PC-9 (cell line): Measurements from ENCODE around the gene ANKRD13A. TPM values are rescaled to one million over a fixed set of nuclear protein-coding genes. Genes with fewer than 3 reads are reported as not detected.

ENCODE experiments used
- BruUV-seq: library from RNA; stranded (reverse); fragments of 400-500 nt; replicated peaks from 2 replicates; lab custom pipeline; 2021; lab: Mats Ljungman, UMichigan
- CTCF ChIA-PET: fragments of 300-600 bp; sonication (Branson Sonifier 250); formaldehyde crosslinking; loops from one replicate; lab custom pipeline; 2022; ENCODE audit warnings: antibody characterized with exemption; lab: Charles Lee
- POLR2A ChIA-PET: fragments of 300-600 bp; sonication (Branson Sonifier 250); formaldehyde crosslinking; loops from one replicate; lab custom pipeline; 2022; ENCODE audit warnings: antibody characterized with exemption; ENCODE audit not compliant: unreplicated experiment; lab: Charles Lee
- DNase-seq, 2 experiments: peaks; one replicate each; pipeline versions ENCODE4 v3.0.0 to v3.0.0-alpha.2; 2015 to 2022; ENCODE audit warnings: mixed read lengths in 1 of 2
- H2AFZ ChIP-seq: fragments of 200-600 bp; sonication (generic); 2 replicates; pipeline ENCODE4 v1.8.1; 2017; ENCODE audit warnings: antibody characterized with exemption
- H3F3A ChIP-seq: fragments of 200-600 bp; sonication (generic); 2 replicates; pipeline ENCODE4 v1.8.1; 2017; ENCODE audit warnings: antibody characterized with exemption, mild to moderate bottlenecking, low read depth; ENCODE audit not compliant: insufficient read depth
- H3K27ac ChIP-seq: fragments of 200-600 bp; sonication (generic); 2 replicates; pipeline ENCODE4 v1.6.1; 2016; ENCODE audit warnings: mixed run types
- H3K27me3 ChIP-seq: fragments of 200-600 bp; sonication (generic); 2 replicates; pipeline ENCODE4 v1.6.1; 2016; ENCODE audit warnings: low read depth, mixed run types; ENCODE audit not compliant: insufficient read depth
- H3K36me3 ChIP-seq: fragments of 200-600 bp; sonication (generic); 2 replicates; pipeline ENCODE4 v1.6.1; 2016; ENCODE audit warnings: low read depth, mixed run types
- H3K4me1 ChIP-seq: fragments of 200-600 bp; sonication (generic); replicated peaks from 2 replicates; pipeline ENCODE4 v1.6.1; 2016; ENCODE audit warnings: mixed run types; ENCODE audit not compliant: insufficient read depth
- H3K4me2 ChIP-seq: fragments of 200-600 bp; sonication (generic); 2 replicates; pipeline ENCODE4 v1.6.1; 2017; ENCODE audit warnings: mixed run types
- H3K4me3 ChIP-seq: fragments of 200-600 bp; sonication (generic); 2 replicates; pipeline ENCODE4 v1.6.1; 2016; ENCODE audit warnings: mixed run types
- H3K79me2 ChIP-seq: fragments of 200-600 bp; sonication (generic); 2 replicates; pipeline ENCODE4 v1.6.1; 2017; ENCODE audit warnings: low read depth, mixed run types
- H3K9me2 ChIP-seq: fragments of 200-600 bp; sonication (generic); 2 replicates; pipeline ENCODE4 v1.8.1; 2017; ENCODE audit warnings: mild to moderate bottlenecking; ENCODE audit not compliant: insufficient read depth
- H3K9me3 ChIP-seq: fragments of 200-600 bp; sonication (generic); 2 replicates; pipeline ENCODE4 v1.8.1; 2016; ENCODE audit warnings: low read depth; ENCODE audit not compliant: insufficient read depth
- H4K20me1 ChIP-seq: fragments of 200-600 bp; sonication (generic); 2 replicates; pipeline ENCODE4 v1.8.1; 2017; ENCODE audit not compliant: insufficient read depth
- EZH2 ChIP-seq: fragments of 200-600 bp; sonication (generic); IDR thresholded peaks from 2 replicates; pipeline ENCODE4 v1.8.0; 2017; ENCODE audit warnings: antibody characterized with exemption, low read depth
- intact Hi-C: fragments of 100-400 bp; cut with micrococcal nuclease; formaldehyde crosslinking; loops from one replicate; pipeline ENCODE4 v1.10.0; 2022; ENCODE audit not compliant: unreplicated experiment
- total RNA-seq: library from RNA; stranded (reverse); gene quantifications from 2 replicates; pipeline ENCODE4 v1.2.3, GENCODE V29; 2021
- TF ChIP-seq, protein P1 (sequence below): fragments of 200-600 bp; sonication (generic); conservative IDR thresholded peaks from 2 replicates; pipeline ENCODE4 v1.6.1; 2017; ENCODE audit warnings: mixed run types, antibody characterized with exemption, mild to moderate bottlenecking, moderate library complexity

Gene ANKRD13A
- total RNA-seq, 1 experiment from 2014 or later, result 66.9 TPM

DNA sequence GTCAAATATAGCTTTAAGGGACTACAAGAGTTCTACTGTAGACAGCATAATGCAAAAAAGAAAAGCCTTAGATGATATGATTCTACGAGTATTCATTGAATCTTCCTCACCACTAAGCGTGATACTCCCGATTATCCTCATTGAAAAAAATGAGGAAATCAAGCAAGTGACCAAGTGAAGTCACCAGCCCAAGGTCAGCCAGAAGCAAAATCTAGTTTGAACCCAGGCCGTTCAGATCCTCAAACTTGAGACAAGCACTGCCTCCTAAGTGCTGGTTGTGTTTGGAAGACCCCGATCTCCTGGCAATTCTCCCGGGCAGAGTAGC is 3.9 kb upstream of the ANKRD13A start:
- CTCF ChIA-PET, result interaction anchor here (0.6 to 2.2 kb wide), 2 partner anchors 43 to 155 kb away, joined by 3 to 5 read pairs; no protein-coding TSS in a partner anchor
- TF ChIP-seq, protein P1, sequence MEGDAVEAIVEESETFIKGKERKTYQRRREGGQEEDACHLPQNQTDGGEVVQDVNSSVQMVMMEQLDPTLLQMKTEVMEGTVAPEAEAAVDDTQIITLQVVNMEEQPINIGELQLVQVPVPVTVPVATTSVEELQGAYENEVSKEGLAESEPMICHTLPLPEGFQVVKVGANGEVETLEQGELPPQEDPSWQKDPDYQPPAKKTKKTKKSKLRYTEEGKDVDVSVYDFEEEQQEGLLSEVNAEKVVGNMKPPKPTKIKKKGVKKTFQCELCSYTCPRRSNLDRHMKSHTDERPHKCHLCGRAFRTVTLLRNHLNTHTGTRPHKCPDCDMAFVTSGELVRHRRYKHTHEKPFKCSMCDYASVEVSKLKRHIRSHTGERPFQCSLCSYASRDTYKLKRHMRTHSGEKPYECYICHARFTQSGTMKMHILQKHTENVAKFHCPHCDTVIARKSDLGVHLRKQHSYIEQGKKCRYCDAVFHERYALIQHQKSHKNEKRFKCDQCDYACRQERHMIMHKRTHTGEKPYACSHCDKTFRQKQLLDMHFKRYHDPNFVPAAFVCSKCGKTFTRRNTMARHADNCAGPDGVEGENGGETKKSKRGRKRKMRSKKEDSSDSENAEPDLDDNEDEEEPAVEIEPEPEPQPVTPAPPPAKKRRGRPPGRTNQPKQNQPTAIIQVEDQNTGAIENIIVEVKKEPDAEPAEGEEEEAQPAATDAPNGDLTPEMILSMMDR, result no peak
- no peak for TF ChIP-seq EZH2
- Histone ChIP-seq H3K9me2 (no peaks in the 10 kb centered on the region), H3K27ac (no peak overlapping the region), H3K4me1 (peaks cover 25% of the 10 kb centered on the region), H3K9me3 (no peaks in the 10 kb centered on the region), H2AFZ (peak overlapping the region; percentile 97), H3F3A (0 out of 2 replicates have a peak, but pooled peaks cover 3% of the 10 kb centered on the region), H3K4me3 (peak overlapping the region; percentile 98), H3K4me2 (peak overlapping the region; percentile 98), H3K36me3 (no peaks in the 10 kb centered on the region), H4K20me1 (no peaks in the 10 kb centered on the region), H3K27me3 (no peaks in the 10 kb centered on the region), H3K79me2 (peaks cover 41% of the 10 kb centered on the region)
- POLR2A ChIA-PET, result no interaction called here
- TSS peak; percentile 36 for BruUV-seq
- no peak for DNase-seq
- intact Hi-C loops, result no loop called here

DNA sequence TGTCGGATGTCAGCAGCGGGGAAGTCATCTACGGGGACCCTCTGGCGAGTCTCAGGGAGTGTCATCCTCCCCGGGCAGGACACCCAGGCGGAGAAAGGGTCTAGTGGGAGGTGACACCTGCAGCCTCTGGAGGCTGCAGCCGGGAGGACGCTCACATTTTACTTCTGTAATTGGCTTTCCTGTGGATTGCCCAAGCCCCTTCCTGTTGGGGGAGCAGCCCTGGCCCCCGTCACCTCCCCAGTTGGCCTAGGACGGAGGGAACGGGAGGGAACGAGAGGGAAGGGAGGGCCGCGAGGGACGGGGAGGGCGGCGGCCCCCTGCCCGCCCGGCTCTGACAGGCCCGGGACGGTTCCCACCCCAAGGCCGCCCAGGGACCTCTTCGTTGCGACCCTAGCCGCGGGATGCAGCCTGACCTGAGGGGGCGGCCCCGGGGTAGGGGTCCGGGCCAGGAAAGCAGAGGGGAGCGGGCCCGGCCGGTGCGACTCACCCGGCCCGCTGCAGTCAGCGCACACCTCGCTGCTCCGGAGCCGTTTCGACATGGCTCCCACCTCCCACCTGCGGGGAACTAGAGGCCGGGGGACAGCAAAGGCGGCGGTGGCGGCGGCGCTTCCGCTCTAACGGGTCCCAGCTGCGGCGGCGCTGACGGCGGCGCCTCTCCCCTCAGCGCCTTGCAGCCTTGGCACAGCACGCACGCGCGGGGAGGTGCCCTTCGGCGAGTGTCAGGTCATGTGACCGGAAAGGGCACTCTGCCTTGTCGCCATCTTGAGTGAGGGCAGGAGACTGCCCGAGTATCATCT is 3.3 kb upstream of the ANKRD13A start, which contains the start of gene GIT2:
Gene GIT2 (minus strand): TSS at position 683 of the 797 bp plus-strand sequence. CDS start 144 bp downstream, at position 539.
- DNase-seq, result peak; percentile 81 to 88
- Histone ChIP-seq H3F3A (0 out of 2 replicates have a peak, but pooled peaks cover 4% of the 10 kb centered on the region), H3K27ac (no peak within 1 kb of the TSS), H3K4me3 (peak within 1 kb of the TSS; percentile 98), H3K36me3 (no peaks in the 10 kb centered on the region), H3K4me1 (peaks cover 28% of the 10 kb centered on the region), H3K9me2 (no peaks in the 10 kb centered on the region), H3K79me2 (peaks cover 46% of the 10 kb centered on the region), H2AFZ (peak within 1 kb of the TSS; percentile 97), H4K20me1 (no peaks in the 10 kb centered on the region), H3K4me2 (peak within 1 kb of the TSS; percentile 98), H3K27me3 (no peaks in the 10 kb centered on the region), H3K9me3 (no peaks in the 10 kb centered on the region)
- BruUV-seq, result no TSS peak
- TF ChIP-seq EZH2, result no peak
- TF ChIP-seq, protein P1, result no peak
- intact Hi-C loops, result no loop called here
- CTCF ChIA-PET, result interaction anchor here (0.6 to 2.2 kb wide), 2 partner anchors 43 to 47 kb away, joined by 3 to 5 read pairs; no protein-coding TSS in a partner anchor
- POLR2A ChIA-PET, result no interaction called here

DNA sequence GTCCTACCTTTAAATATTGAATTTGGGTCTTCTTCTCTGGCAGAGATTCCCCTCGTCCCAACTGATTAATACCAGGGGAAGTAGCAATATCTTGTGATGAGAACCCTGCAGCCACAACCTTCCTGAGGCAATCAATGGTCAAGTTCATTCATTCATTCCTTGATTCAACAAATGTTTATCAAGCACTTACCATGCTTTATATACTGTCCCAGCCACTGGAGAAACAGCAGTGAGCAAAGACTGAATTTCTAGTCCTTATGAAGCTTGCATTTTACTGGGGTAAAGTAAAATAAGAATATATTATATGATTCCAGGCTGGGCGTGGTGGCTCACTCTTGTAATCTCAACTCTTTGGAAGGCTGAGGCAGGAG is 2.8 kb upstream of the ANKRD13A start:
- H3K79me2 ChIP-seq, result peaks cover 52% of the 10 kb centered on the region
- H3K4me3 ChIP-seq, result peak overlapping the region; percentile 98
- H4K20me1 ChIP-seq, result no peaks in the 10 kb centered on the region
- H2AFZ ChIP-seq, result peak overlapping the region; percentile 97
- peak overlapping the region; percentile 98 for H3K4me2 ChIP-seq
- TF ChIP-seq EZH2, result no peak
- TF ChIP-seq, protein P1, result no peak
- DNase-seq, result no peak
- no peak overlapping the region for H3K27ac ChIP-seq
- H3K4me1 ChIP-seq, result peaks cover 33% of the 10 kb centered on the region
- no peaks in the 10 kb centered on the region for H3K9me3 ChIP-seq
- H3K9me2 ChIP-seq, result no peaks in the 10 kb centered on the region
- no peaks in the 10 kb centered on the region for H3K36me3 ChIP-seq
- ChIA-PET POLR2A (no interaction called here), CTCF (interaction anchor here (0.6 kb wide), 1 partner anchor 47 kb away, joined by 3 read pairs; no protein-coding TSS in a partner anchor)
- intact Hi-C loops, result no loop called here
- BruUV-seq, result no TSS peak
- H3K27me3 ChIP-seq, result no peaks in the 10 kb centered on the region
- peaks cover 10% of the 10 kb centered on the region; the same call in 1 of the 2 replicates for H3F3A ChIP-seq
